SW 1271 (cell line): Measurements from ENCODE around the gene ZBTB45.

Experiments
- DNase-seq, 2 experiments: peaks; one replicate each; lab custom pipeline; 2025; lab: John Stamatoyannopoulos, UW

Gene ZBTB45

GRCh38 chr19:58519355-58520256, at the start of gene ZBTB45:
TSS of gene ZBTB45 (minus strand) at chr19:58519810. CDS start at chr19:58517673, 2,137 bp downstream.
- peak; percentile 79 to 91 for DNase-seq

DNA sequence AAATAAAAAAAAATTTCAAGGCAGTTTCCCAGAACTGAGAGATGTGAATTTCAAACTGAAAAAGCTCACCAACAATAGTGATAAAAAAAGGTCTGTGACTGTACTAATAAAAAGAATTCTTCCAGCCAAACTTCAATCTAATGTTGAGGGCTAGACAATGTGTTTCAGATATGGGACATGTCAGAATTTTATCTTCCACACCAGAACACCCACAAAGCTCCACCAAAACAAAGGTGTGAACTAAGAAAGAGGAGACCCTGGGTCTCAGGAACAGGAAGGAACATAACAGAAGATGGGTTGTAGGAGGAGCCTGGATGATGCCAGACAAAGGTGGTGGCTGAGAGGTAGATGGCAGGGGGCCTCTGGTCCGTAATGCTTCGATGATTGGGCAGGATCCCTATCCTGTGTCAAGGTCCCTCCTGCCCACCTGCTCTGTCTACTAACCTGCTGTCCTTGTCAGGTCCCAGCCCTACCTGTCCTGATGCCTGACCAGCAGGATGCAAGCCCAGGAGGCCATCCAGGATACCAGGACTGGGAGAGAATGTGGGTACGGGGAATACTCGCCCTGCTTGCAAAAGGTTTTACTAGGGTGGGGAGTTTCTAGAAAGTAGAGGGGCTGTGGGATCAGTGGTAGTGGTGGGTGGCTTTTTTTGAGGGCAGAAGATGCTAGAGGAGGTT, 49.0 kb upstream of the ZBTB45 start:
- no peak for DNase-seq

GRCh38 chr19:58566989-58567388, 47.4 kb upstream of the ZBTB45 start:
- no peak for DNase-seq

DNA sequence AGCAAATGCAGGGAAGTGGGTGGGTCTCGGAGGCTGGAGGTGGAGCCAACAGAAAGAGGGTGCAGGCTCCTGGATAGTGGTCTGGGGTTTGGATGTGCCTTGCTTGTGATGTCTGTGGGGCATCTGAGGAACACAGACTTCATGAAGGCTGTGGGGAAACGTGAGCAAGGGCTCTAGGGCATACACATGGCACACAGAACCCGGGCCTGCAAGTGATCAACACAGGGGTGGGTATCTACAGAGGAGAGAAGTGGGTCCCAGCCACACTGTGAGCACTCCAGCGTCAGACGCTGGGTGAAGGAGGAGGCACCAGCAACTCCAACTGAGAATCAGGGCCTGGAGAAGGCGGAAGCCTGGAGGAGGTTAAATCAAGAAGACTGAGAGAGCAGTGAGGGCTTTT, 44.2 kb upstream of the ZBTB45 start:
- no peak for DNase-seq

GRCh38 chr19:58563034-58563573, 43.5 kb upstream of the ZBTB45 start:
- no peak for DNase-seq

DNA sequence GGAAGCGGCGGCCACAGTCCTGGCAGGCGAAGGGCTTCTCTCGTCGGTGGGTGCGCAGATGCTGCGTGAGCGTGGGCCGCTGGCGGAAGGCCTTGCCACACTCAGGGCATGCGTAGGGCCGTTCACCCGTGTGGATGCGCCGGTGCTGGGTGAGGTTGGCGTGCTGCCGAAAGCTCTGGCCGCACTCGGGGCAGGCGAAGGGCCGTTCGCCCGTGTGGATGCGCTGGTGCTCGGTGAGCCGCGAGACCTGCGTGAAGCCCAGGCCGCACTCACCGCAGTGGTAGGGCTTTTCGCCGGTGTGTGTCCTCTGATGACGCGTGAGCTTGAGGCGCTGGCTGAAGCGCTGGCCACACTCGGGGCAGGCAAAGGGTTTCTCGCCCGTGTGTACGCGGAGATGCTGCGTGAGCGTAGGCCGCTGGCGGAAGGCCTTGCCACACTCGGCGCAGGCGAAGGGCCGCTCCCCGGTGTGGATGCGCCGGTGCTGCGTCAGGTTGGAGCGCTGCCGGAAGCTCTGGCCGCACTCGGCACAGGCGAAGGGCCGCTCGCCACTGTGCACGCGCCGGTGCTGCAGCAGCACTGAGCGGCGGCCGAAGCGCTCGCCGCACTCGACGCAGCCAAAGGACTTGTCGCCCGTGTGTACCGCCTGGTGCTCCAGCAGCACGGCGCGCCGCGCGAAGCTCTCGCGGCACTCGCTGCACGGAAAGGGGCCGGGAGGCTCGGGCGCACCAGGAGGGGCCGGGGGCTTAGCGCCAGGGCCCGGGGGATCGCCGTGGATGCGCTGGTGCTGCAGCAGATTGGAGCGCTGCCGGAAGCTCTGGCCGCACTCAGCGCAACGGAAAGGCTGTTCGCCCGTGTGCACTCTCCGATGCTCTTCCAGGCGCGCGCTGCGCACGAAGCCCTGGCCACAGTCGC, 42.8 kb upstream of the ZBTB45 start:
- no peak for DNase-seq

DNA sequence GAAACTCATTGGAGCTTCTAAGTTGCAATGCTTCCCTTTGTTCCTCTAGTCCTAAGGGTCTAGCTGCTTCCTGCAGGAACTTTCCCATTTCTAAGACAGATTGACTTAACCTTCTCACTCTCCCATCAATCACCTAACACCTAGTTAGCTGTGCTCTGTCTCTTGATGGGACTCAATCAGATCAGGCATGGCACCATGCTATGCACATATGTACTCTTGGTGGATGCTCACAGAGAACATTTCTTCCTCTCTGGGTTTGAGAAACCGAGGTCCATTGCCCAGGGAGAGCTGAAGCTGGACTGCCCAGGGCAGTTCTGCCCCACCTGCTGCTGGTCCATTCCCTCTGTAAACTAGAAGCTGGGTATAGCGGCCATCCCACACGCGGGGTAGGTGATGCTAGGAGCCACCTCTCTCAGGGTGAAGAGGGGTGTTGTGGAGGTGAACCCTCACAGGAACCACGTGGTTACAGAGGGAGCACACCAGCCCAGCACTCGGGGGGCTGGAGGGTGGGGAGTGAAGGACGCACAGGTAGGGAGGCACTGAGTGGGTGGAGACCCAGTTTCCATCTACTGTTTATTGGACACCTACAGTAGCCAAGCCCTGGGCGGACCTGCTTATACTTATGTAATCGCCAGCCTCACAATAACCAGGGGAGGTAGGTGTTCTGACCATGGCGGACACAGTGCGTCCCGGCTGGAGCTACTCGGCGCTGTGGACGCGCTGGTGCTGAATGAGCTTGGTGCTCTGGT, 41.9 kb upstream of the ZBTB45 start:
- DNase-seq, result no peak

DNA sequence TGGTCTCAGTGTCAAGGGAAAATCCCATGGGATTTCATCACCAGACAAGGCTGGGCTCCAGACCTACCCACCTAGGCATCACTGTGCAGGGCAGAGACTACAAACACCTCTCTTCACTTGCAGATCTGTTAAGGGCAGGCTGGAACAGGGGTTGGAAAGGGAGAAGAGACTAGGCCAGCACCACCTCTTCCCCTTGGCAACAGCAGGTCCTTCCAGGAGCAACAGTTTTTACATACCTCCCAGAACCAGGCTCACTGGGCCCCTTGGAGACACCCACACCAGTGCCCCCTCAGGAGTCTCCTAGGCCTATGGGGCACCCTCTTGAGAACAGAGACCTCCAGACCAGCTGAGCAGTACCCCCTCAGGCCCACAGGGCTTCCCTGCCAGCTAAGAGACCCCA, 41.3 kb upstream of the ZBTB45 start:
- no peak for DNase-seq

- DNase-seq, result no peak
Observed at GRCh38 chr19:58560007-58560887, 40.6 kb upstream of the ZBTB45 start.

- no peak for DNase-seq
Observed at GRCh38 chr19:58559275-58560006, 39.8 kb upstream of the ZBTB45 start.

GRCh38 chr19:58558623-58559274, 39.1 kb upstream of the ZBTB45 start:
- DNase-seq, result no peak

- no peak for DNase-seq
Observed at GRCh38 chr19:58558066-58558622, 38.5 kb upstream of the ZBTB45 start, which contains the start of gene UBE2M. TSS of gene UBE2M (minus strand) at chr19:58558611. CDS start at chr19:58558381, 230 bp downstream.

- no peak for DNase-seq
Observed at GRCh38 chr19:58557221-58558065, 37.8 kb upstream of the ZBTB45 start.

GRCh38 chr19:58556622-58557220, 37.1 kb upstream of the ZBTB45 start:
- no peak for DNase-seq

DNA sequence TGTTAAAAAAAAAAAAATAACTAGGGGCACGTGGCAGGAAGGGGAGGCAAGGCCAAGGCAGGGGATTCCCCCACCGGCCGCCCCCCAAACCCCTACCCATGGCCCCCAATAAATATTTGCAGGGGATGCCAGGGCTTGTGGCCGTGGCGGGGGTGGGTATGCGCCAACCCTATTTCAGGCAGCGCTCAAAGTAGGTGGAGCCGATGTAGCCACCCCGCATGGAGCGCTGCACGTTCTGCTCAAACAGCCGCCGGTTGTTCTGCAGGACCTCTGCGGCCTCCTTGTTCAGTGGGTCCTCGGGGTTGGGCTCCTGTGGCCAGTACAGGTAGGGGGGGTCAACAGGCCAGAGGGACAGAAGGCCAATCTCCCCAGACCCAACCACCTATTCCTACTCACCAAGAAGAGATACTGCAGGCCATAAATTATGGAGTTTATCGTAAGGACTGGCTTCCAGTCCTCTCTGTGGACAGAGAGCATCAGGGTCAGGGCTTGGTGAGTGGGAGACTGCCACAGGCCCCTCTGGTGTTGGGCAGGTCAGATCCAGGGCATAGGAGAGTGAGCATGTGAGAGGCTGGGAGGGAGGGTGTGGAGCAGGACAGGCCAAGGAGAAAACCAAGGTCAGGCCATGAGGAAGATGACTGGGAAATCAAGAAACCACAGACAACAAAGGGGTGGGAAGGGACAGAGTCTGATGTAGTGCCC, 36.5 kb upstream of the ZBTB45 start:
- no peak for DNase-seq

DNA sequence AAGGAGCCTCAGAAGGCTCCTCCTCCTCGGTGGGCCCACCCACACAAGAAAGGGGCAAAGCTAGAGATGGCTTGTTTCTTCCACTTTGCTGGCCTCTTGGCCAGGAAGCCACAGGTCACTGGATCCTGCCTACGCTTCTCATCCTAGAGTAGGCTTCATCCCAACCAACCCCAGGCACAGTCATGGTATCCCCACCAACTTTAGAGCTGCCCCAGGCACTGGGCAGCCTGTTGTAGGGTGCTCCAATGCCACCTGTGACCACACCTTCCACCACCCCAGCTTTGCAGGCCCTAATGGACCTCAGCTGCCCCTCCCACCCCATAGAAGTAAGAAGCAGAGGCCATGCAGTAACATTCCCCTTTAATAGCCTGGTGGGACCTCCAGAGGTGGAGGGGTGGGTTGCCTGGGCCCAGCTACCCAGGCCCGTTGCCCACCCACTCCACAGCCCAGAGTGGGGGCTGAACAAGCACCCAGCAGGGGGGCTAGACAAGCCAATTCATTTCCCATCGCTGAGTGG, 35.8 kb upstream of the ZBTB45 start:
- DNase-seq, result no peak
